Measurements from ENCODE around the gene WDR26. TPM values are rescaled to one million over a fixed set of nuclear protein-coding genes. Genes with fewer than 3 reads are reported as not detected.

Gene WDR26
- total and polyA plus RNA-seq, 9 of the 15 experiments (the other 6 are each of a cell fraction or from before 2014, with no cell fraction given): 11.5 to 66.0 (median 39.8) TPM

DNA sequence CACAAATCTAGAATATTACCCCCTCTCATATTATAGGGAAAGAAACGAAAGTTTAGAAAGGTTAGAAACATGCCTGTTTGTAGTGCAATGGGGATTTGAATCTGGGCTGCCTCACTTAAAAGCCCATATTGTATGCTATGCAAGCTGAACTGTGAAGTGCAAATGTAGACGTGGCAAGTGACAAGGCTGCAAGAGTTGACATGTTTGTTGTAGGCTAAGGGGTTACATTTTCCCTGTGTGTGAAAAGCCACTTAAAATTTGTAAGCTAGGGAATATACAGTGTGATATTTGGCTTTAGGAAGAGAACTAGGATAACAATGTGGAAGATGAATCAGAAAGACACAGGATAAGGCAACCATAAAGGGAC lies 29.0 kb downstream of the WDR26 start (continued):
- TF ChIP-seq, protein P1, sequence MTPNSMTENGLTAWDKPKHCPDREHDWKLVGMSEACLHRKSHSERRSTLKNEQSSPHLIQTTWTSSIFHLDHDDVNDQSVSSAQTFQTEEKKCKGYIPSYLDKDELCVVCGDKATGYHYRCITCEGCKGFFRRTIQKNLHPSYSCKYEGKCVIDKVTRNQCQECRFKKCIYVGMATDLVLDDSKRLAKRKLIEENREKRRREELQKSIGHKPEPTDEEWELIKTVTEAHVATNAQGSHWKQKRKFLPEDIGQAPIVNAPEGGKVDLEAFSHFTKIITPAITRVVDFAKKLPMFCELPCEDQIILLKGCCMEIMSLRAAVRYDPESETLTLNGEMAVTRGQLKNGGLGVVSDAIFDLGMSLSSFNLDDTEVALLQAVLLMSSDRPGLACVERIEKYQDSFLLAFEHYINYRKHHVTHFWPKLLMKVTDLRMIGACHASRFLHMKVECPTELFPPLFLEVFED (CRISPR knock-in tag; conservative IDR thresholded peaks at IDR 0.05): no peak
- TF ChIP-seq FOXJ2 (tag; IDR thresholded peaks at IDR 0.05): no peak
- TF ChIP-seq ZNF584 (CRISPR knock-in tag; IDR thresholded peaks at IDR 0.05; ENCODE audit: low read depth): no peak
- no peak for TF ChIP-seq EZH2 (IDR thresholded peaks at IDR 0.05; ENCODE audit: borderline replicate concordance, low read depth, low read length)
- no peak for TF ChIP-seq TAF15 (IDR thresholded peaks at IDR 0.05; ENCODE audit: low read depth, low read length)

DNA sequence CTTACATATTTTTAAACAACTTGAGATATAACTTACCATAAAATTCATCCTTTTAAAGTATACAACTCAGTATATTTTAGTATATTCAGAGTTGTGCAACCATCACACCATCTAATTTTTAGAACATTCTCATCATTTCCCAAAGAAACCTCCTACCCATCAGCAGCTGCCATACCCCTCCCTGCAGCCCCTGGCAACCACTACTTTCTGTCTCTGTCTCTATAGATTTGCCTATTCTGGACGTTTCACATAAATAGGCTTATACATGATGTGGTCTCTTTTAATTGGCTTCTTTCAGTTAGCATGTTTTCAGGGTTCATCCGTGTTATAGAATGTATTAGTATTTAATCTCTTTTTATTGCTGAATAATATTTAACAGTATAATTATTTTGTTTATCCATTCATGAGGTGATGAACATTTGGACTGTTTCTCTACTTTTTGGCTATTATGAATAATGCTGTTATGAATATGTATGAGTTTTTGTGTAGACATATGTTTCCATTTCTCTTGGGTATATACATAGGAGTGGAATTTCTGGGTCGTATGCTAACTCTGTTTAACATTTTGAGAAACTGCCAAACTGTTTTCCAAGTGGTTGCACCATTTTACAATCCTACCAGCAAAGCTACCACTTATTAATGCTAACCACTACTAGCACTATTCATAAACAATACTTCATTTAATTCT lies 29.5 kb downstream of the WDR26 start:
- H3K9ac ChIP-seq (ENCODE audit: insufficient read depth in 1 of 2, low read depth in 2 of 2, low read length in 2 of 2): no peak overlapping the region
- H3K9me3 ChIP-seq (replicated peaks; ENCODE audit: control insufficient read depth, insufficient read depth, low read depth, low read length): no peaks in the 10 kb centered on the region
- H2AFZ ChIP-seq (ENCODE audit: low read depth, low read length): no peak overlapping the region
- WGBS (ENCODE audit: insufficient coverage, low coverage, missing lambda C conversion rate): 70% methylated on average over 3 of the region's 3 CpGs
- in situ Hi-C loops (cut with MboI) (no loop called here), intact Hi-C loops (cut with micrococcal nuclease) (no loop called here)
- ATAC-seq: no peak
- H3K27ac ChIP-seq (ENCODE audit: extremely low read depth, low read depth, low read length): no peak overlapping the region
- POLR2A ChIA-PET: interaction anchor here (0.6 to 3.6 kb wide), 10 partner anchors 10 to 288 kb away, joined by 3 to 18 read pairs (median 4); partner anchors contain the start of gene WDR26
- no peak for TF ChIP-seq SAFB (IDR thresholded peaks at IDR 0.05; ENCODE audit: borderline replicate concordance, low read depth, low read length)
- TF ChIP-seq GABPB2 (CRISPR knock-in tag; conservative IDR thresholded peaks at IDR 0.05): no peak
- TF ChIP-seq MTF1 (CRISPR knock-in tag; IDR thresholded peaks at IDR 0.05; ENCODE audit: borderline replicate concordance): no peak
- no peak for TF ChIP-seq TAL1 (IDR thresholded peaks at IDR 0.05)
- TF ChIP-seq ZNF668 (CRISPR knock-in tag; IDR thresholded peaks at IDR 0.05): no peak
- TF ChIP-seq ERF (CRISPR knock-in tag; IDR thresholded peaks at IDR 0.05): no peak
- TF ChIP-seq PURB (CRISPR knock-in tag; IDR thresholded peaks at IDR 0.05; ENCODE audit: low read depth): no peak
- no peak for TF ChIP-seq NFXL1 (CRISPR knock-in tag; IDR thresholded peaks at IDR 0.05)
- TF ChIP-seq NCOA4 (IDR thresholded peaks at IDR 0.05; ENCODE audit: partially characterized antibody): no peak
- no peak for TF ChIP-seq XRCC5 (IDR thresholded peaks at IDR 0.05; ENCODE audit: low read depth, low read length)
- TF ChIP-seq, protein P2, sequence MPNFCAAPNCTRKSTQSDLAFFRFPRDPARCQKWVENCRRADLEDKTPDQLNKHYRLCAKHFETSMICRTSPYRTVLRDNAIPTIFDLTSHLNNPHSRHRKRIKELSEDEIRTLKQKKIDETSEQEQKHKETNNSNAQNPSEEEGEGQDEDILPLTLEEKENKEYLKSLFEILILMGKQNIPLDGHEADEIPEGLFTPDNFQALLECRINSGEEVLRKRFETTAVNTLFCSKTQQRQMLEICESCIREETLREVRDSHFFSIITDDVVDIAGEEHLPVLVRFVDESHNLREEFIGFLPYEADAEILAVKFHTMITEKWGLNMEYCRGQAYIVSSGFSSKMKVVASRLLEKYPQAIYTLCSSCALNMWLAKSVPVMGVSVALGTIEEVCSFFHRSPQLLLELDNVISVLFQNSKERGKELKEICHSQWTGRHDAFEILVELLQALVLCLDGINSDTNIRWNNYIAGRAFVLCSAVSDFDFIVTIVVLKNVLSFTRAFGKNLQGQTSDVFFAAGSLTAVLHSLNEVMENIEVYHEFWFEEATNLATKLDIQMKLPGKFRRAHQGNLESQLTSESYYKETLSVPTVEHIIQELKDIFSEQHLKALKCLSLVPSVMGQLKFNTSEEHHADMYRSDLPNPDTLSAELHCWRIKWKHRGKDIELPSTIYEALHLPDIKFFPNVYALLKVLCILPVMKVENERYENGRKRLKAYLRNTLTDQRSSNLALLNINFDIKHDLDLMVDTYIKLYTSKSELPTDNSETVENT (CRISPR knock-in tag; IDR thresholded peaks at IDR 0.05): no peak
- no peak for TF ChIP-seq HIVEP1 (CRISPR knock-in tag; IDR thresholded peaks at IDR 0.05)
- H3K27me3 ChIP-seq (ENCODE audit: control insufficient read depth in 2 of 2, insufficient read depth in 2 of 2, low read length in 2 of 2): no peaks in the 10 kb centered on the region
- no peak overlapping the region for H3K4me2 ChIP-seq (ENCODE audit: insufficient read depth, low read length)
- peaks cover 87% of the 10 kb centered on the region for H3K36me3 ChIP-seq (ENCODE audit: control insufficient read depth, insufficient read depth, low read length)
- H3K4me1 ChIP-seq (replicated peaks in 1 of 2; ENCODE audit: control insufficient read depth in 2 of 2, insufficient read depth in 2 of 2, low read length in 2 of 2): no peaks in the 10 kb centered on the region
- no peak for FAIRE-seq
- H3K79me2 ChIP-seq (ENCODE audit: control insufficient read depth, insufficient read depth, low read length): 0 out of 3 replicates have a peak, but pooled peaks cover 2% of the 10 kb centered on the region
- H4K20me1 ChIP-seq (replicated peaks; ENCODE audit: control insufficient read depth, insufficient read depth, low read length): no peaks in the 10 kb centered on the region
- H3K9me1 ChIP-seq (ENCODE audit: control insufficient read depth, insufficient read depth, low read length): no peaks in the 10 kb centered on the region
- DNase-seq (ENCODE audit: extremely low read depth in 1 of 4, low spot score in 3 of 4): no peak
- no peak overlapping the region for H3K4me3 ChIP-seq
- CTCF ChIA-PET (ENCODE audit: low intra/inter-chr PET ratio): no interaction called here
- BruUV-seq (replicated peaks): no TSS peak

Measured in K562 (cell line).